MCF 10A (cell line): Measurements from ENCODE around the gene TAS2R60. TPM values are rescaled to one million over a fixed set of nuclear protein-coding genes. Genes with fewer than 3 reads are reported as not detected.

Experiments
- BruUV-seq: library from RNA; stranded (reverse); fragments of 400-500 nt; replicated peaks from 2 replicates; lab custom pipeline; 2021; lab: Mats Ljungman, UMichigan
- CTCF ChIA-PET: fragments of 300-600 bp; sonication (Branson Sonifier 250); formaldehyde crosslinking; extraction: SDS; loops from one replicate; lab custom pipeline; 2021; ENCODE audit warnings: antibody characterized with exemption, inconsistent platforms; lab: Yijun Ruan, JAX
- POLR2A ChIA-PET: fragments of 300-600, 350-650 bp; sonication (Branson Sonifier 250); formaldehyde crosslinking; extraction: SDS; loops from one replicate; lab custom pipeline; 2020; ENCODE audit warnings: antibody characterized with exemption, inconsistent platforms; lab: Yijun Ruan, JAX
- DNase-seq: peaks from one replicate; pipeline ENCODE4 v3.0.0-alpha.2; 2018; ENCODE audit not compliant: unreplicated experiment
- H3K27ac Mint-ChIP-seq: one replicate; pipeline ENCODE4 v1.8.0; 2022; ENCODE audit warnings: mild to moderate bottlenecking, low read depth, mixed read lengths; ENCODE audit not compliant: unreplicated experiment
- H3K27me3 Mint-ChIP-seq: one replicate; pipeline ENCODE4 v1.8.0; 2022; ENCODE audit warnings: mixed read lengths; ENCODE audit not compliant: insufficient read depth, unreplicated experiment
- H3K36me3 Mint-ChIP-seq: one replicate; pipeline ENCODE4 v1.8.0; 2022; ENCODE audit warnings: mild to moderate bottlenecking, moderate library complexity, mixed read lengths; ENCODE audit not compliant: insufficient read depth, unreplicated experiment
- H3K4me1 Mint-ChIP-seq: one replicate; pipeline ENCODE4 v1.8.0; 2022; ENCODE audit warnings: mixed read lengths; ENCODE audit not compliant: insufficient read depth, unreplicated experiment
- H3K4me3 Mint-ChIP-seq: one replicate; pipeline ENCODE4 v1.8.0; 2022; ENCODE audit warnings: mild to moderate bottlenecking, moderate library complexity, mixed read lengths; ENCODE audit not compliant: unreplicated experiment
- H3K9me3 Mint-ChIP-seq: one replicate; pipeline ENCODE4 v1.8.0; 2022; ENCODE audit warnings: mixed read lengths; ENCODE audit not compliant: unreplicated experiment
- intact Hi-C: fragments of 100-400 bp; cut with micrococcal nuclease; formaldehyde crosslinking; loops from 2 replicates; pipeline ENCODE4 v1.14.1; 2022
- total RNA-seq: library from RNA; stranded (reverse); gene quantifications from 2 replicates; pipeline ENCODE4 v1.2.3, GENCODE V29; 2022
- TF ChIP-seq, protein P1 (sequence below): fragments of 200-600 bp; IDR thresholded peaks from one replicate; pipeline ENCODE4 v1.8.0; 2022; ENCODE audit warnings: antibody characterized with exemption, mild to moderate bottlenecking; ENCODE audit not compliant: unreplicated experiment

TAS2R60 gene
- total RNA-seq, 1 experiment from 2014 or later: not detected

DNA sequence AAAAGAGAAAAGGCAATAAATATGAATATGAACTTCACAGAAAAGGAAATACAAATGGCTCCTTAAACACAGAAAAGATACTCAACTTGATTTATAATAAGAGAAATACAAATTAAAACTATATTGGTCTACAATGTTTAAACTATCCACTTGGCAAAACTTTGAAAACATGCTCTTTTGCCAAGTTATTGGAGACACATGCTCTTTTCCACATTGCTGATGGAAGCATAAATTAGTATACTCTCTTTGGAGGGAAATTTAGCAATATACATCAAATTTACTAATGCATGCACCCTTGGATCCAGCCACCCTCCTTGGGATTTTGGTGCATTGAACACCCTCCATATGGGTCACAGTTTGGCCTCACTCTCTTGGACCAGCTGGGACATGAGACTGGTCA, 7.9 kb downstream of the TAS2R60 start:
- H3K27me3 Mint-ChIP-seq: peaks cover 38% of the 10 kb centered on the region
- no peak for DNase-seq
- CTCF ChIA-PET: interaction anchor here (0.6 kb wide), 1 partner anchor 39 kb away, joined by 3 read pairs; no protein-coding TSS in a partner anchor
- H3K4me1 Mint-ChIP-seq: no peaks in the 10 kb centered on the region
- POLR2A ChIA-PET: interaction anchor here (0.7 kb wide), 1 partner anchor 141 kb away, joined by 3 read pairs; no protein-coding TSS in a partner anchor
- H3K9me3 Mint-ChIP-seq: no peaks in the 10 kb centered on the region
- no peak overlapping the region for H3K27ac Mint-ChIP-seq
- TF ChIP-seq, protein P1, sequence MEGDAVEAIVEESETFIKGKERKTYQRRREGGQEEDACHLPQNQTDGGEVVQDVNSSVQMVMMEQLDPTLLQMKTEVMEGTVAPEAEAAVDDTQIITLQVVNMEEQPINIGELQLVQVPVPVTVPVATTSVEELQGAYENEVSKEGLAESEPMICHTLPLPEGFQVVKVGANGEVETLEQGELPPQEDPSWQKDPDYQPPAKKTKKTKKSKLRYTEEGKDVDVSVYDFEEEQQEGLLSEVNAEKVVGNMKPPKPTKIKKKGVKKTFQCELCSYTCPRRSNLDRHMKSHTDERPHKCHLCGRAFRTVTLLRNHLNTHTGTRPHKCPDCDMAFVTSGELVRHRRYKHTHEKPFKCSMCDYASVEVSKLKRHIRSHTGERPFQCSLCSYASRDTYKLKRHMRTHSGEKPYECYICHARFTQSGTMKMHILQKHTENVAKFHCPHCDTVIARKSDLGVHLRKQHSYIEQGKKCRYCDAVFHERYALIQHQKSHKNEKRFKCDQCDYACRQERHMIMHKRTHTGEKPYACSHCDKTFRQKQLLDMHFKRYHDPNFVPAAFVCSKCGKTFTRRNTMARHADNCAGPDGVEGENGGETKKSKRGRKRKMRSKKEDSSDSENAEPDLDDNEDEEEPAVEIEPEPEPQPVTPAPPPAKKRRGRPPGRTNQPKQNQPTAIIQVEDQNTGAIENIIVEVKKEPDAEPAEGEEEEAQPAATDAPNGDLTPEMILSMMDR: no peak
- no peaks in the 10 kb centered on the region for H3K36me3 Mint-ChIP-seq
- BruUV-seq: no TSS peak
- intact Hi-C loops: no loop called here
- H3K4me3 Mint-ChIP-seq: no peak overlapping the region

DNA sequence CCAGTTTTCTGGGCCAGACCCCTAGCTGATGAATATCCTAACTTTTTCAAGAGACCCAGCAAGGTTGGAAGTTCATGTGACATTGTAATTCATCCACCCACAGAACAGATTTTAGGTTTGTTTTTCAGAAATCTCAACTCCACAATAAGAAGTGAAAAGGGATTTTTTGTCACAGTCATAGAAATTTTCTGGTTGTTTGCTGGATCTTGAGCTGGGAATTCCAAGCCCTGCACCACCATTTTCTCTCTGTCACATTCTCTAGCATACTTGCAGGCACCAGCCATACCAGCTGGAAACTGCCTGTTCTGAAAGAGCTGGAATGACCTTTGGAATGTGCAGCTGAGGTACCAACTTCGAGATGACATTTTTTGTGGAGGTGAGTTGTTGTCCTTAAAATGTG, 8.5 kb downstream of the TAS2R60 start:
- intact Hi-C loops: no loop called here
- TF ChIP-seq, protein P1: no peak
- Mint-ChIP-seq H3K9me3 (no peaks in the 10 kb centered on the region), H3K4me3 (no peak overlapping the region), H3K27ac (no peak overlapping the region), H3K4me1 (no peaks in the 10 kb centered on the region), H3K27me3 (peaks cover 38% of the 10 kb centered on the region), H3K36me3 (no peaks in the 10 kb centered on the region)
- ChIA-PET CTCF (interaction anchor here (0.6 kb wide), 1 partner anchor 38 kb away, joined by 3 read pairs; no protein-coding TSS in a partner anchor), POLR2A (interaction anchor here (0.8 kb wide), 1 partner anchor 21 kb away, joined by 3 read pairs; no protein-coding TSS in a partner anchor)
- BruUV-seq: no TSS peak
- DNase-seq: no peak

DNA sequence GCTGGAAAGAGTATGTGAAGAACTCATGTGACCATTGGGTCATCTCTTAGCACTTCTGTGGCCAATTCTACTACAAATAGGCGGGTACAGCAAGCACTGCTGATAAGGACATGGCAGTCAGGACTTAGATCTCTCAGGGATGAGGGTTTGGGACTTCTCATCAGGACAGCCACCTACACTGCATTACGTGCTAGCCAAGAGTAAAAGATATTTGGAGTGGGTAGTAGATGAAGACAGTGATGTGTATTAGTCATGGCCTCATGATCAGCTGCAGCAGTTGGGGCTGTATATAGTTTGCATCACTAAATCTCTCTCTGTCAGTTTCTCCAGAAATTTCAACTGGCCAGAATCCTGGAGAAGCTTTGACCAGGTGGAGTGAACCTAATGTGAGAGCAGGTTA, 9.2 kb downstream of the TAS2R60 start:
- Mint-ChIP-seq H3K4me3 (no peak overlapping the region), H3K4me1 (no peaks in the 10 kb centered on the region), H3K27me3 (peaks cover 38% of the 10 kb centered on the region), H3K27ac (no peak overlapping the region), H3K9me3 (no peaks in the 10 kb centered on the region), H3K36me3 (no peaks in the 10 kb centered on the region)
- POLR2A ChIA-PET: no interaction called here
- TF ChIP-seq, protein P1: no peak
- CTCF ChIA-PET: no interaction called here
- BruUV-seq: no TSS peak
- DNase-seq: no peak
- intact Hi-C loops: no loop called here

DNA sequence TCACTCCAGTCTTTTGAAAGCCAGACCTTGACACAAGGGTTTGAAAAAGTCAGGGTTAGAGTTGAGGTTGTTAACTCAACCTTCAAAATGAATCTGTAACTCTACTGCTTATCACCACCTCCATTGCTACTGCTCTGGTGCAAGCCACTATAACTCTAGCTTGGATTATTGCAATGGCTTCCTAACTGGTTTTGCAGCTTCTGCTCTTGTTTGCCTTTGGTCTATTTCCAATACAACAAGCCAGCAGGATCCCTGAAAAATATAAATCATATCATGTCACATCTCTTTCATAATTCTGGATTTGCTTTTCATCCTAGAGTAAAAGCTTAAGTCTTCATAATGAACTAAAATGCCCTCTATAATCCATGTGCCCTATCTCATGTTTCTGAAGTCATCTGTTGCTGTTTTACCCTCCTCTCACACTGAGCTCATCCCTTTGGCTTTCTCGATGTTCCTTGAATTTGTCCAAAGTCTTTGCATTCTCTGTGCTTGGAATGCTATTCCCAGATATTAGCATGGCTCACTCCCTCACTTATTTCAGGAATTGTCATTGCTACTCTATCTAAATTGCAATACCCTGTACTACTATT, 10.9 kb downstream of the TAS2R60 start:
- Mint-ChIP-seq H3K4me3 (no peak overlapping the region), H3K27me3 (peaks cover 38% of the 10 kb centered on the region), H3K4me1 (no peaks in the 10 kb centered on the region), H3K36me3 (no peaks in the 10 kb centered on the region), H3K9me3 (no peaks in the 10 kb centered on the region), H3K27ac (no peak overlapping the region)
- ChIA-PET POLR2A (interaction anchor here (1.1 kb wide), 1 partner anchor 13 kb away, joined by 3 read pairs; no protein-coding TSS in a partner anchor), CTCF (no interaction called here)
- intact Hi-C loops: no loop called here
- DNase-seq: no peak
- TF ChIP-seq, protein P1: no peak
- no TSS peak for BruUV-seq
